ENCODE data around the gene GPR32. TPM values are rescaled to one million over a fixed set of nuclear protein-coding genes. Genes with fewer than 3 reads are reported as not detected.
"Not testable (repeated sequence)": the region's sequence is repeated elsewhere in the genome, so short reads cannot be mapped to it uniquely, and the experiment has no call there.

GPR32 gene
- total RNA-seq, 1 donor from 2014 or later, result not detected

- no peaks in the 10 kb centered on the region for H3K36me3 Mint-ChIP-seq
- H3K4me1 Mint-ChIP-seq, result peaks cover 2% of the 10 kb centered on the region
- Histone ChIP-seq H3K4me3 (no peak overlapping the region), H3F3A (ENCODE audit: low read depth) (no peaks in the 10 kb centered on the region), H3K27me3 (no peaks in the 10 kb centered on the region), H3K4me1 (no peaks in the 10 kb centered on the region), H3K79me2 (ENCODE audit: low read depth) (no peaks in the 10 kb centered on the region), H2AFZ (replicated peaks) (no peak overlapping the region), H3K27ac (no peak overlapping the region), H3K36me3 (no peaks in the 10 kb centered on the region), H4K20me1 (ENCODE audit: low read depth) (no peaks in the 10 kb centered on the region), H3K9ac (no peak overlapping the region), H3K4me2 (no peak overlapping the region), H3K9me3 (ENCODE audit: low read depth) (no peaks in the 10 kb centered on the region)
- TF ChIP-seq EZH2phosphoT487 (IDR thresholded peaks at IDR 0.05) (no peak), CTCF (IDR thresholded peaks at IDR 0.05) (no peak), EZH2 (IDR thresholded peaks at IDR 0.05) (no peak)
- H3K9me3 Mint-ChIP-seq, result no peaks in the 10 kb centered on the region
- no peak for DNase-seq (ENCODE audit: low spot score)
- H3K4me3 Mint-ChIP-seq, result no peak overlapping the region
- H3K27me3 Mint-ChIP-seq (ENCODE audit: insufficient read depth, low read depth), result peaks cover 11% of the 10 kb centered on the region
- no peak overlapping the region for H3K27ac Mint-ChIP-seq
Measured at GRCh38 chr19:50749490-50749889, 20.8 kb upstream of the GPR32 start.

GRCh38 chr19:50750010-50750409 lies 20.3 kb upstream of the GPR32 start:
- Mint-ChIP-seq H3K36me3 (no peaks in the 10 kb centered on the region), H3K9me3 (no peaks in the 10 kb centered on the region), H3K27me3 (ENCODE audit: insufficient read depth, low read depth) (peaks cover 10% of the 10 kb centered on the region), H3K4me3 (no peak overlapping the region), H3K27ac (no peak overlapping the region), H3K4me1 (peaks cover 2% of the 10 kb centered on the region)
- H3K9ac ChIP-seq, result no peak overlapping the region
- H3K79me2 ChIP-seq (ENCODE audit: low read depth), result no peaks in the 10 kb centered on the region
- H2AFZ ChIP-seq (replicated peaks), result no peak overlapping the region
- H3K4me3 ChIP-seq, result no peak overlapping the region
- H3K4me2 ChIP-seq, result no peak overlapping the region
- TF ChIP-seq EZH2 (IDR thresholded peaks at IDR 0.05) (no peak), CTCF (IDR thresholded peaks at IDR 0.05) (no peak), EZH2phosphoT487 (IDR thresholded peaks at IDR 0.05) (no peak)
- no peaks in the 10 kb centered on the region for H3K9me3 ChIP-seq (ENCODE audit: low read depth)
- DNase-seq (ENCODE audit: low spot score), result no peak
- peaks cover 1% of the 10 kb centered on the region for H3K27me3 ChIP-seq
- no peaks in the 10 kb centered on the region for H4K20me1 ChIP-seq (ENCODE audit: low read depth)
- H3K4me1 ChIP-seq, result no peaks in the 10 kb centered on the region
- no peaks in the 10 kb centered on the region for H3F3A ChIP-seq (ENCODE audit: low read depth)
- no peak overlapping the region for H3K27ac ChIP-seq
- no peaks in the 10 kb centered on the region for H3K36me3 ChIP-seq

- no peak for DNase-seq (ENCODE audit: low spot score)
- Histone ChIP-seq H3K79me2 (ENCODE audit: low read depth) (no peaks in the 10 kb centered on the region), H3F3A (ENCODE audit: low read depth) (no peaks in the 10 kb centered on the region), H3K9ac (no peak overlapping the region), H3K9me3 (ENCODE audit: low read depth) (no peaks in the 10 kb centered on the region), H3K27ac (no peak overlapping the region), H2AFZ (replicated peaks) (no peak overlapping the region), H3K4me2 (no peak overlapping the region), H3K4me3 (no peak overlapping the region), H3K36me3 (no peaks in the 10 kb centered on the region), H3K4me1 (no peaks in the 10 kb centered on the region), H4K20me1 (ENCODE audit: low read depth) (no peaks in the 10 kb centered on the region), H3K27me3 (peaks cover 4% of the 10 kb centered on the region)
- no peak overlapping the region for H3K4me3 Mint-ChIP-seq
- TF ChIP-seq CTCF (IDR thresholded peaks at IDR 0.05), result no peak
- no peak for TF ChIP-seq EZH2 (IDR thresholded peaks at IDR 0.05)
- no peak for TF ChIP-seq EZH2phosphoT487 (IDR thresholded peaks at IDR 0.05)
- H3K4me1 Mint-ChIP-seq, result peaks cover 2% of the 10 kb centered on the region
- H3K27ac Mint-ChIP-seq, result peak overlapping the region; percentile 81
- no peaks in the 10 kb centered on the region for H3K36me3 Mint-ChIP-seq
- H3K9me3 Mint-ChIP-seq, result no peaks in the 10 kb centered on the region
- H3K27me3 Mint-ChIP-seq (ENCODE audit: insufficient read depth, low read depth), result peaks cover 10% of the 10 kb centered on the region
Measured at GRCh38 chr19:50753879-50754278, 16.4 kb upstream of the GPR32 start.

GRCh38 chr19:50756244-50756643 lies 14.0 kb upstream of the GPR32 start:
- DNase-seq (ENCODE audit: low spot score); H3K4me2 ChIP-seq; H3K4me3 Mint-ChIP-seq; H3K79me2 ChIP-seq (ENCODE audit: low read depth); H3K4me1 ChIP-seq; H2AFZ ChIP-seq (replicated peaks); H3K9ac ChIP-seq; H3K9me3 Mint-ChIP-seq; H3K4me3 ChIP-seq; H3K9me3 ChIP-seq (ENCODE audit: low read depth); H3K27ac ChIP-seq; H3K4me1 Mint-ChIP-seq; H4K20me1 ChIP-seq (ENCODE audit: low read depth); H3K36me3 ChIP-seq; H3K27me3 ChIP-seq; H3K27me3 Mint-ChIP-seq (ENCODE audit: insufficient read depth, low read depth); H3K27ac Mint-ChIP-seq; H3F3A ChIP-seq (ENCODE audit: low read depth); H3K36me3 Mint-ChIP-seq: not testable (repeated sequence)

- H3K27ac Mint-ChIP-seq, result not testable (repeated sequence)
Measured at GRCh38 chr19:50757624-50758023, 12.6 kb upstream of the GPR32 start.

GRCh38 chr19:50759076-50759475 lies 11.2 kb upstream of the GPR32 start:
- not testable (repeated sequence) for H3K9me3 ChIP-seq (ENCODE audit: low read depth); H3K9me3 Mint-ChIP-seq; DNase-seq (ENCODE audit: low spot score); H3K4me3 Mint-ChIP-seq; H3K36me3 ChIP-seq; H3K79me2 ChIP-seq (ENCODE audit: low read depth); H3K4me1 ChIP-seq; H3K4me3 ChIP-seq; H3K36me3 Mint-ChIP-seq; H3K27me3 Mint-ChIP-seq (ENCODE audit: insufficient read depth, low read depth); H3K4me2 ChIP-seq; H3K27ac Mint-ChIP-seq; H4K20me1 ChIP-seq (ENCODE audit: low read depth); H3K27me3 ChIP-seq; H2AFZ ChIP-seq (replicated peaks); H3F3A ChIP-seq (ENCODE audit: low read depth); H3K9ac ChIP-seq; H3K27ac ChIP-seq; H3K4me1 Mint-ChIP-seq

More at GRCh38 chr19:50757624-50758023, 12.6 kb upstream of the GPR32 start:
- not testable (repeated sequence) for H3K27me3 ChIP-seq; H3K4me3 ChIP-seq; H3K4me1 Mint-ChIP-seq; H3K27ac ChIP-seq; H3K36me3 Mint-ChIP-seq; DNase-seq (ENCODE audit: low spot score); H3K79me2 ChIP-seq (ENCODE audit: low read depth); H3K4me2 ChIP-seq; H3F3A ChIP-seq (ENCODE audit: low read depth); H3K27me3 Mint-ChIP-seq (ENCODE audit: insufficient read depth, low read depth); H3K9me3 Mint-ChIP-seq; H3K4me1 ChIP-seq; H3K9me3 ChIP-seq (ENCODE audit: low read depth); H4K20me1 ChIP-seq (ENCODE audit: low read depth); H3K36me3 ChIP-seq; H3K9ac ChIP-seq; H3K4me3 Mint-ChIP-seq; H2AFZ ChIP-seq (replicated peaks)

Data from neural progenitor cell (in vitro differentiated cells).